HS-27A (cell line): ENCODE data around the gene AK4.
"Not testable (repeated sequence)": the region's sequence is repeated elsewhere in the genome, so short reads cannot be mapped to it uniquely, and the experiment has no call there.

ENCODE experiments used
- DNase-seq: peaks from one replicate; pipeline ENCODE4 v3.0.0-alpha.2; 2012; ENCODE audit warnings: low read depth, missing footprints

Gene AK4

DNA sequence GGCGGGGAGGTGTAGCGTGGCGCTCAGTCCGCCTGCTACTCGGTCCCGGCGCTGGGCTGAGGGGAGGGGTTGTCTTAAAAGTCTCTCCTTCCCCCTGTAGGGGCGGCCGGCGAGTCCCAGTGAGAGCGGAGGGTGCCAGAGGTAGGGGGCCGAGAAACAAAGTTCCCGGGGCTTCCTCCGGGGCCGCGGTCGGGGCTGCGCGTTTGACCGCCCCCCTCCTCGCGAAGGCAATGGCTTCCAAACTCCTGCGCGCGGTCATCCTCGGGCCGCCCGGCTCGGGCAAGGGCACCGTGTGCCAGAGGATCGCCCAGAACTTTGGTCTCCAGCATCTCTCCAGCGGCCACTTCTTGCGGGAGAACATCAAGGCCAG is at the start of gene AK4:
Gene AK4, plus strand, starts transcription at position 26 of the 370 bp plus-strand sequence. Its CDS starts 205 bp downstream, at position 231.
- not testable (repeated sequence) for DNase-seq

DNA sequence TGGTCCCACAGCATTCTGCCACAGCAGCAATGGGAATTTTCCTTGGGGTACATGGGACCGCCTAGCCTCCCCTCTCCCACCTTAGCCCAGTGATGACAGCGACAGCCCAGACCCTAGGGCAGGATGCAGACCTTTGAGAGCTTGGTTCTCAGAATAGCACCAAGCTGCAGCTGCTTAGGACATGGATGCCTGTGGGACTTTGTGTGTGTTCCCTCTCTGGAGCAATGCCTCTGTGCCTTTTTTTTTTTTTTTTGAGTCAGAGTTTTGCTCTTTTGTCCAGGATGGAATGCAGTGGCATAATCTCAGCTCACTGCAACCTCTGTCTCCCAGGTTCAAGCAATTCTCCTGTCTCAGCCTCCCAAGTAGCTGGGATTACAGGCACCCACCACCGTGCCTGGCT is 44.2 kb upstream of the AK4 start:
- DNase-seq, result no peak

DNA sequence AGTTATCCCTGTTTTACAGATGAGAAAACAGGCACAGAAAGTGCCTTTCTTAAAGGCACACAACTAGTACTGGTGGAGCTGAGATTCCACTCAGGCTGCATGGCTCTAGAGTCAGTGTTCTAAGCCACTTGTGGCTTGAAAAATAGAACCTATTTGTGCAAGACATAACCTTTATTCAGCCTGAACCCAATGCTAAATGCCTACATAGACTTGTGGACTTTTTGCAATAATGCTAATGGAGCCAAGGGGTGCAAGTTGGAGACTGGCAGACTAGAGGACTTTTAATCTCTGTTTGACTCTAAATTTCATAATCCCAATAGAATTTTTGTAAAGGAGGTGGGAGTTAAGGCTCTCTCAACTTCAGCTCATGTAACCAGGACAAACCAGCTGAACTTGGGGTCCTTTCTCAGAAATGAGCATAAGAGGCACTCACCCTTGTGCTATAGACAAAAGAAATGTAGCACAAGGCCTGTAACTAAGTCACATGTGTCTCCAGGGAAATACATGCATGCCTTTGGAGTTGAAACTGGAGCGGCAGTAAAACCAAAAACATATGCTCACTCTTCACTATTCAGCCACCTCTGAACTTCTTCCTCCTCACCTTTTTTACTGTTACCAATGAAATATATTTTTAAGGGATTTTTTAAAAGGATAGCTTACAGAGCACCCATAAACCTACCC is 43.0 kb upstream of the AK4 start:
- DNase-seq, result no peak

- no peak for DNase-seq
Observed at GRCh38 chr1:65105596-65105995, 42.4 kb upstream of the AK4 start.

GRCh38 chr1:65108025-65108642 is 39.9 kb upstream of the AK4 start:
- no peak for DNase-seq

DNA sequence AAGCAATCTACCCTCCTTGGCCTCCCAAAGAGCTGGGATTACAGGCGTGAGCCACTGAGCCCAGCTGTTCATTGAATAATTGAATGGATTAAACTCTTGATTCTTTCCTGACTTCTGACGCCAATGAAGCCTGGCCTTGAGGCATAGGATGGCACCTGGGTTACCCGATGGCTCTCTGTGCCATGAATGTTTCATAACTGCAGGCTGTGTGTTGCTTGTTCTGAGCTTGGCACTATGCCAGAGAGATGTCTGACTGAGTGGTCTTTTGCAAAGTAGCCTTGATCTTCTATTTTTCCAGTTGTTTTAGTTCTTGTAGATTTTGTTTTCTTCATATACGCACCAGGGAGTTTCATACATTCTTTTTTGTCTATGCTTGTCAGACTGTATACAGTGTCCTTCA is 38.5 kb upstream of the AK4 start:
- DNase-seq, result no peak

DNA sequence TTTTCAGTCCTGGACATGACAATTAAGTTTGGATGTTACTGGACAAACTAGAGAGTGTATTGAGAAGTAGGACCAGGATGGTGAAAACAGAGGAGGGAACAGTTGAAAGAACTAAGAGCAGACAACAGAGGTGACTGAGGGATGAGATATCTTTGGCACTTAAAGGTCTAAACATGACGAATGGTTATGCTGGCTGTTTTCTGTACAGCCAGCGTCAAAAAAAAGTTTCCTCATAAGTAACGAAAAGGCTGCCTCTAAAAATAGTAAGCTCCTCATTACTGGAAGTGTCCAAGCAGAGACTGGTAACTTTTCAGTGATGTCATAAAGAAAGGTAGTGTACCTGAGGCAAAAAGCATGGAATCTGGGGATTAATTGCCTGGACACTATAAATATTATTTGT is 35.2 kb upstream of the AK4 start:
- no peak for DNase-seq

GRCh38 chr1:65113298-65113697 is 34.7 kb upstream of the AK4 start:
- DNase-seq, result no peak

GRCh38 chr1:65114322-65114721 is 33.7 kb upstream of the AK4 start:
- no peak for DNase-seq

GRCh38 chr1:65119951-65120350 is 28.1 kb upstream of the AK4 start:
- peak; percentile 71 for DNase-seq

- not testable (repeated sequence) for DNase-seq
Observed at GRCh38 chr1:65129104-65129503, 18.9 kb upstream of the AK4 start.

- no peak for DNase-seq
Observed at GRCh38 chr1:65138524-65138923, 9.5 kb upstream of the AK4 start.

DNA sequence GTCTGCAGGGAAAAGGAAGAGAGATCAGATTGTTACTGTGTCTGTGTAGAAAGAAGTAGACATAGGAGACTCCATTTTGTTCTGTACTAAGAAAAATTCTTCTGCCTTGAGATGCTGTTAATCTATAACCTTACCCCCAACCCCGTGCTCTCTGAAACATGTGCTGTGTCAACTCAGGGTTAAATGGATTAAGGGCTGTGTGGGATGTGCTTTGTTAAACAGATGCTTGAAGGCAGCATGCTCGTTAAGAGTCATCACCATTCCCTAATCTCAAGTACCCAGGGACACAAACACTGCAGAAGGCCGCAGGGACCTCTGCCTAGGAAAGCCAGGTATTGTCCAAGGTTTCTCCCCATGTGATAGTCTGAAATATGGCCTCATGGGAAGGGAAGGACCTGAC is 8.2 kb upstream of the AK4 start:
- DNase-seq, result not testable (repeated sequence)

DNA sequence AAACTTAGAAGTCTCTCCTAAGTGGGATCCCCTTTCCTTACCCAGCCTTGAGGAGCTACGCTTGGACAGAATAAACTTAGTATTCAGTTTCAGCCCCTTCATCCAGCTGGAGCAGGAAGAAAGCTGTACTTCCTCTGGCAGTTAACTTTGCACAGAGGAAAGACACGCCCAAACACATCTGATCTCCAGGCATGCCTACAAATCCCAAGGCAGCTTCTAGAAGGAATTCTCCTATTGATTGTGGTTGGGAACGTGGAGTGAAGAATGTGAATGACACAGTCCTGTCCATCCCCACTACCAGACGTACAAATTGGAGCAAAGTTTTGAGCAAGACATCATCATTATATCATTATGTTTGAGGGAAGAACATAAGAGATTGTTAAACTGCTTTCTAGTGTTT is 6.6 kb upstream of the AK4 start:
- DNase-seq, result peak; percentile 62

DNA sequence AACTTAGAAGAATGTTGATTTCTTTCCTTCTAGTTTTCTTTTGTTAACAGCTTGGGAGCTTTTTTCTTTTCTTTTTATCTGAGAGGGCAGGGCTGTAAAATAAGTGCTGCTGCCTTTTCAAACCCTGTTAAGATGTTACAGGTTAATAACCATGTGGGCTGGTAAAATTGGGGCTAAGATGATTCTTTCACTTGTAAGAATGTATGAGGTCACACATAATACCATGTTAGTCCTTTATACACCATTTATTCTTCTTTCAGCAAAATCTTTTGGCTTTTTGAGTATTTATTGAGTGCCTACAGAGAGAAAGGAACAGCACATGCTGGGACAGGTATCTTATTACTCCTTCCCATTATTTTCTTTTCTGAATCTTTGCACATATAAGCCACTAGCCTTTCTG is 6.1 kb upstream of the AK4 start:
- DNase-seq, result no peak

- not testable (repeated sequence) for DNase-seq
Observed at GRCh38 chr1:65143112-65143658, 4.8 kb upstream of the AK4 start.

GRCh38 chr1:65146908-65147423 is 1.0 kb upstream of the AK4 start:
- DNase-seq, result no peak

- DNase-seq, result no peak
Observed at GRCh38 chr1:65147424-65148177, 402 bp upstream of the AK4 start.

- DNase-seq, result no peak
Observed at GRCh38 chr1:65148548-65149350, 746 bp downstream of the AK4 start.

DNA sequence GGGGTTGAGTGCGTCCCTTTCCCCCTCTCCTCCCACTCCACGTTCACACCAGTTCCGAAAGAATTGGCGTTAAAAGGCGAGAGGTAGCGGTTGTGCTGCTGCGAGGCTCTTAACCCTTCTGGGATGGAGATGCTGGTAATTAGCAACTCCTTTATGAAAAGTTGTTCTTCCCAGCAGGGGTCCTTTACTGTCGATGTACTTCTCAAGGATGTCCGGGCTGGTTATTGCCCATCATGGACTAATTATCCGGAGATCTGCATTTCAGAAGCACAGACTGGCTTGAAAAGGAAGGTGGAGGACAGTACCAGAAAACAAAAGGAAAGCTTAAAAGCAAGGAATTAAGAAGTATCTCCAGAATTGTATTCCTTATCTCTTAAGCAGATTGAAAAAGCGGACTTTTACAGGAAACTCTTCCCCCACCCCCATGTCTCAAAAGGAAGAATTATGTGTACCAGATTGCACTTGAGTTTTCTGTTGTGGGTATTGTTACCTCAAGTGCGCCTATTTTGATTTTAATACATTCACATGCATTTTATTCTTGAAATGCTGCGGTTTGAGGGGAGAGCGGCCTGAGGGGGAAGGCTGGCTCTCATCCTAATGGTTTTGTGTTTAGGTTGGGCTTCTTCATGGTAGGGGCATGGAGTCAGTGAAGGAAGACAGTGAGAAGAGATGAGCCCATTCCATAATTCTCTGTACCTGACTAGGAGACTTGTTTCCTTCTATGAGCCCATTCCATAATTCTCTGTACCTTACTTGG is 1.5 kb downstream of the AK4 start:
- no peak for DNase-seq

DNA sequence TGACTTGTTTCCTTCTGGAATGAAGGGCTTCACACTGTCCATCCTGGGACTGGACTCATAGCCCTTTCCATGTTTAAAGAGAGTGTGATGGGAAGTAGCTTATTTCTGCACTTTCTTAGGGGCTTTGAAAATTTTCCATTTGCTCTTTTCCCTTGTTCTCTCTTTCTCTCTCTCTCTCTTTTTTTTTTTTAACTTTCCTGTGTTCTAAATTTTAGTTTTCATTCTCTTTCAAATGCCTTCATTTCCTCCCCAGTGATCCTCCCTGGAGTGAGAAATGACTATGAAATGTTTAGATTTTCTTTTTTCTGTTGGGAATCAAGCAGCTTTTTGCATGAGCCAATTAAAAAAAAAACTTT is 2.1 kb downstream of the AK4 start:
- no peak for DNase-seq
